Stomach smooth muscle (tissue), 2 donors: ENCODE results near the gene COL25A1.
"Not testable (repeated sequence)": the region's sequence is repeated elsewhere in the genome, so short reads cannot be mapped to it uniquely, and the experiment has no call there.

Experiments used
- H3K27ac ChIP-seq: one replicate; pipeline ENCODE4 v1.7.0; 2013; ENCODE audit warnings: mild to moderate bottlenecking, low read length, inconsistent platforms
- H3K27me3 ChIP-seq, 2 donors: one replicate each; pipeline ENCODE4 v1.7.0; 2013; ENCODE audit warnings: low read length in 2 of 2; ENCODE audit not compliant: insufficient read depth in 2 of 2, control insufficient read depth in 1 of 2
- H3K36me3 ChIP-seq, 2 donors: one replicate each; pipeline ENCODE4 v1.7.0; 2013; ENCODE audit warnings: low read length in 2 of 2; ENCODE audit not compliant: control insufficient read depth in 2 of 2, insufficient read depth in 2 of 2
- H3K4me1 ChIP-seq: one replicate; pipeline ENCODE4 v1.7.0; 2013; ENCODE audit warnings: low read length; ENCODE audit not compliant: control insufficient read depth, insufficient read depth
- H3K4me3 ChIP-seq, 2 donors: one replicate each; pipeline ENCODE4 v1.7.0; 2013; ENCODE audit warnings: low read length in 2 of 2
- H3K9ac ChIP-seq, 2 donors: one replicate each; pipeline ENCODE4 v1.7.0; 2013; ENCODE audit warnings: low read length in 2 of 2, mild to moderate bottlenecking in 1 of 2
- H3K9me3 ChIP-seq, 2 donors: one replicate each; pipeline ENCODE4 v1.7.0; 2013; ENCODE audit warnings: low read length in 2 of 2; ENCODE audit not compliant: control insufficient read depth in 2 of 2
- donor health status: healthy.
- donor health status: Pancreatic carcinoma.

The COL25A1 gene

DNA sequence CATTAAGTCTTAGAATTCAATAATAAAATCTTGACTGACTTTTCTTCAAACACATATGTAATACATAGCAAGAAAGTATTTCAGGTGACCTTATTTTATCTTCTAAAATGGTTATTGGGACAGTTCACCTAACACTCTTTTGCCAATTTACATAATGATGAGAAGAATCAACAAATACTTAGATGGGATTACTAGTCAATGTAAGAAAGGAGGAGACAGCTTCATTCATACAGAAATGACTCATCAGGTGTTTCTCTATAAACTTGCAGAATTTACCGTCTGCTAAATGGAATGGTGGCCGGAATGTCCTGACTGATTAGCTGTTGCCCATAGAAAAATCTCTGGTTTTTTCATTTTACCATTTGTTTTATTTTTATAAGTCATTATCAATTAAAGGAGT is 424.6 kb downstream of the COL25A1 start:
- Histone ChIP-seq H3K9me3 (no peaks in the 10 kb centered on the region), H3K4me1 (no peaks in the 10 kb centered on the region), H3K4me3 (no peak overlapping the region), H3K27ac (no peak overlapping the region), H3K36me3 (no peaks in the 10 kb centered on the region), H3K9ac (no peak overlapping the region), H3K27me3 (no peaks in the 10 kb centered on the region)

DNA sequence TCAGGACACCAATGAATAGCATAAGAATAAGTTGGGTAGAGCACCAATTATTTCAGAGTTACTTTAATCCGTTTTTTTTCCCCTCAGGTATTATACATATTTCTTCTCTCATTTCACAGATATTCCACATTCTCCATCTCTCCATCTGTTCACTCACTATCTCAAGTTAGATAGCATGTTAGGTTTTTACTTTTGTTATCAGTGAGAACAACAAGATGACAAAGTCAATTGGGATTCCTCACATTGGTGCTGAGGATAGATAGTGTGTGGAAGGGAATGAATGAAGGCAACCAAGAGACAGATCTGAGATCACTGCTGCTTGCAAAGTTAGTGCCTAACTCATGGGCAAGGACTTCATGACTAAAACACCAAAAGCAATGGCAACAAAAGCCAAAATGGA is 427.7 kb downstream of the COL25A1 start:
- Histone ChIP-seq H3K4me3 (no peak overlapping the region), H3K9me3 (no peaks in the 10 kb centered on the region), H3K4me1 (no peaks in the 10 kb centered on the region), H3K36me3 (no peaks in the 10 kb centered on the region), H3K27ac (no peak overlapping the region), H3K9ac (no peak overlapping the region), H3K27me3 (no peaks in the 10 kb centered on the region)

DNA sequence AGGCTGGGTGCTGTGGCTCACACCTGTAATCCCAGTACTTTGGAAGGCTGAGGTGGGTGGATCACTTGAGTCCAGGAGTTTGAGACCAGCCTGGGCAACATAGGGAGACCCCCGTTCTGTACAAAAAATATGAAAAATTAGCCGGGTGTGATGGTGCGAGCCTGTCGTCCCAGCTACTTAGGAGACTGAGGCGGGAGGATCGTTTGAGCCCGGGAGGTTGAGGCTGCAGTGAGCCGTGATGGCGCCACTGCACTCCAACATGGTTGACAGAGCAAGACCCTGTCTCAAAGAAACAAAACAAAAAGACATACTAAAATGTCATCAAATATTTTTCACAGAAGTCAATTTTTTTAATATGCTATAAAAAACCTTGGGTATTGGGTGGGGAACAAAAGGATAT is 432.5 kb downstream of the COL25A1 start:
- H3K9me3 ChIP-seq, H3K9ac ChIP-seq, H3K36me3 ChIP-seq, H3K4me1 ChIP-seq, H3K27ac ChIP-seq, H3K4me3 ChIP-seq, H3K27me3 ChIP-seq: not testable (repeated sequence)

DNA sequence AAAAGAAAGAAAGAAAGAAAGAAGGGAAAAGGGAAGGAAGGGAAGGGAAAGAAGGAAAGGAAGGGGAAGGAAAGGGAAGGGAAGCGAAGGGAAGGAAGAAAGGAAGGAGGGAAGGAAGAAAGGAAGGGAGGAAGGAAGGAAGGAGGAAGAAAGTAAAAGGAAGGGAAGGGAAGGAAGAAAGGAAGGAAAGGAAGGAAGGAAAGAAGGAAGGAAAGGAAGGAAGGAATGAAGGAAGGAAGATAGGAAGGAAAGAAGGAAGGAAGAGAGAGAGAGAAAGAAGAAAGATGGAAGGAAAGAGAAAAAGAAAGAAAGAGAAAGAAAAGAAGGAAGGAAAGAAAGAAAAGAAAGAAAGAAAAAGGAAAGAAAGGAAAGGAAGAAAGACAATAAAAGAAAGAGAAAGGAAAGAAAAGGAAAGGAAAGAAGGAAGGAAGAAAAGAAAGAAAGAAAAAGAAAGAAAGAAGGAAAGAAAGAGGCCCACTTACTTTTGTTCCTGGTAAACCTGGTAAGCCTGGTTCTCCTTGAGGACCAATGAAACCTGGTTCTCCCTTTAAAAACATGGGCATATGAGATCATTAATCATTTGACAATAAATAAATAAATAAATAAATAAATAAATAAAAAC is 433.7 kb downstream of the COL25A1 start:
- Histone ChIP-seq H3K36me3 (no peaks in the 10 kb centered on the region), H3K4me3 (no peak overlapping the region), H3K9ac (no peak overlapping the region), H3K27ac (no peak overlapping the region), H3K9me3 (no peaks in the 10 kb centered on the region), H3K4me1 (no peaks in the 10 kb centered on the region), H3K27me3 (no peaks in the 10 kb centered on the region)

DNA sequence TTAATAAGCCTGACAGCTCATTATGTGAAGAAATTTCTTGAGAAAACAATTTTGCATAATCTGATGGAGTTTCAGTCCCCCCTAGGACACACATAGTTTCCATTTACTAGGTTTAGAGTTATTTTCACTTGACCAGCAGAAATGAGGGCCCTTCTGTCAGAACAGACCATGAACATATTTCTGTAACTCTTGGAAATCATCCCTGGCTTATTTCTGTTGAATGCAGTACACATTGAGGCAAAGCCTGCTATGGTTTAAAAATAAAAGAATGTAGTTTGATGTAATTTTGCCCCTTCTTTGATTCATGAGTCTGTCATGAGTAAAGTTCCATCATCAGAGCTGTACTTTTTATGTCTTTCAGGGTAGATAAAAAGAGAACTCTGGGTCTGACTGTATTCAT is 435.0 kb downstream of the COL25A1 start:
- no peaks in the 10 kb centered on the region for H3K9me3 ChIP-seq

DNA sequence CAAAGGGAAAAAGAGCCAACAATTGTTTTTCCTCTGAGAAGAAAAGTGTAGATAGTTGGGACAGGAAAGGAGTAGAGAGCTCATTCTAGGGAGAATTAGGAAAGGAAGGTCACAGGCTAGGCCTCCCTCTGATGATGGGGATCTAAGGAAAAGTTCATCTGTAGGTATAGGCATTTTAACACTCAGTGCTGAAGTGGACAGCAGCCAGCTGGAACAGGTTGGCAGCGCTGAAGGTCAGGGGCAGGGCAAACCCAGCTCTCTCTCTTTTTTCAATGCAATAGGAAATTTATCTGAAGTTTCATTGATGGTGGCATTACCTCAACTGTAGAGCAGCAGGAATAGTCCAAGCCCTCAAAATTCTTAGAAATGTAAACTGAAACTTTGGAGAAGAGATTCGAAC is 441.1 kb downstream of the COL25A1 start:
- Histone ChIP-seq H3K27ac (no peak overlapping the region), H3K36me3 (no peaks in the 10 kb centered on the region), H3K9ac (no peak overlapping the region), H3K4me1 (no peaks in the 10 kb centered on the region), H3K4me3 (no peak overlapping the region), H3K27me3 (no peaks in the 10 kb centered on the region), H3K9me3 (no peaks in the 10 kb centered on the region)

More for the DNA sequence above, 435.0 kb downstream of the COL25A1 start:
- H3K36me3 ChIP-seq, result no peaks in the 10 kb centered on the region
- no peaks in the 10 kb centered on the region for H3K4me1 ChIP-seq
- no peaks in the 10 kb centered on the region for H3K27me3 ChIP-seq
- no peak overlapping the region for H3K9ac ChIP-seq
- H3K27ac ChIP-seq, result no peak overlapping the region
- H3K4me3 ChIP-seq, result no peak overlapping the region

DNA sequence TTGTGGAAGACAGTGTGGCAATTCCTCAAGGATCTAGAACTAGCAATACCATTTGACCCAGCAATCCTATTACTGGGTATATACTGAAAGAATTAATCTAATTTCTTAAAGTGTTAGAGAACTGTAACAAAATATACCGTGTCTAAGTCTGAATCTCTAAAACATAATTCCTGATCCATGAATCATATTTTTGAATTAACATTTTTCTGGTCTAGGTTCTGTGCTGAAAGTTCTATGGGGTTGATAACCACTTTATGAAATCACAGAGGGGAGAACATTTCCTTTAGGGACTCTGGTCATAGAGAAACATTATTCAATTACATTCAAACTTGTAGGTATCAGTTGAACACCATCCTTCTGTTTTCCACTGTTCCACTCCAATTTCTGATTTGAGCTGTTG is 447.7 kb downstream of the COL25A1 start:
- no peaks in the 10 kb centered on the region for H3K27me3 ChIP-seq
- no peak overlapping the region for H3K4me3 ChIP-seq

GRCh38 chr4:108852691-108853090 is 449.8 kb downstream of the COL25A1 start:
- H3K27ac ChIP-seq, result no peak overlapping the region
- H3K4me1 ChIP-seq, result no peaks in the 10 kb centered on the region
- H3K9ac ChIP-seq, result no peak overlapping the region
- no peak overlapping the region for H3K4me3 ChIP-seq
- H3K27me3 ChIP-seq, result no peaks in the 10 kb centered on the region
- no peaks in the 10 kb centered on the region for H3K9me3 ChIP-seq
- no peaks in the 10 kb centered on the region for H3K36me3 ChIP-seq

More for the DNA sequence above, 447.7 kb downstream of the COL25A1 start:
- H3K9me3 ChIP-seq, result no peaks in the 10 kb centered on the region
- H3K27ac ChIP-seq, result no peak overlapping the region
- H3K36me3 ChIP-seq, result no peaks in the 10 kb centered on the region
- H3K9ac ChIP-seq, result no peak overlapping the region
- H3K4me1 ChIP-seq, result no peaks in the 10 kb centered on the region

DNA sequence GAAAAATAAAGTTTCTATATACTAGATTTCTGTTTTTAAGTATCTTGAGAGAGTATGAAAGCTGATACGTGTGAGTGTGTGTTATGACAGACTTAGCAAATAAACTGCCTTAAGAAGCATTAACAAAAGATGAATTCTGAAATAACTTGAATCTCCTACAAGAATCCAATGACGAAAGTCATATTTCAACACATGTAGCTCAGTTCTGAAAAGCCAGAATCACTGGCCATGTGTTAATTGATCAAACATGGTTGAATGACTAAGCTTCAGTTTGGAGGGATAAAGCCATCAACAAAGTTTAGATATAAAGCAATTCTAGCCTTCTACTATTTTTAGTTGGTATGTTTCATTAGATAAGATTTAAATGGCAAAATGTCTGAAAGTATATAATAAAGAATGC is 451.1 kb downstream of the COL25A1 start:
- no peak overlapping the region for H3K27ac ChIP-seq
- H3K9ac ChIP-seq, result no peak overlapping the region
- H3K27me3 ChIP-seq, result no peaks in the 10 kb centered on the region
- H3K9me3 ChIP-seq, result no peaks in the 10 kb centered on the region
- H3K4me3 ChIP-seq, result no peak overlapping the region
- H3K36me3 ChIP-seq, result no peaks in the 10 kb centered on the region
- H3K4me1 ChIP-seq, result no peaks in the 10 kb centered on the region

DNA sequence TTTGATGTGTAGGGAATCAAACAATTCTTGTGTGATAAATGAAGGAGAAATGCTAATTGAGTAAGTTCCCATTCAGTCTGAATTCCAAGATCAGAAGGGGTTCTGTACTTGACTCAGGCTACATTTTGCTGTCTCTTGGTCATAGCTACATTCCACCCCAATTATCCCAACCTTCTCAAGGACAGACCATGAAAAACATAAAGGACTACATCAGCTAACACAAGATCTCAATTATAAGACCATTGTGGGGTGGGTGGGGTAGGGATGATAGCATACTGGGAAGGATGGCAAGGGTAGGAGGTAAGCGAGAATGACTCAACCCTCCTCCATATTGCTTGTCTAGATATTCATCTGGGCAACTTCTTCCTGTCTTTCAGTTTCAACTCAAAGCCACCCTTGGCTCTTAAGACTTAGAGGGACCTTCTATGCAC is 452.2 kb downstream of the COL25A1 start:
- no peak overlapping the region for H3K4me3 ChIP-seq
- no peak overlapping the region for H3K27ac ChIP-seq
- H3K9ac ChIP-seq, result no peak overlapping the region
- no peaks in the 10 kb centered on the region for H3K4me1 ChIP-seq
- no peaks in the 10 kb centered on the region for H3K36me3 ChIP-seq
- no peaks in the 10 kb centered on the region for H3K9me3 ChIP-seq
- H3K27me3 ChIP-seq, result no peaks in the 10 kb centered on the region

DNA sequence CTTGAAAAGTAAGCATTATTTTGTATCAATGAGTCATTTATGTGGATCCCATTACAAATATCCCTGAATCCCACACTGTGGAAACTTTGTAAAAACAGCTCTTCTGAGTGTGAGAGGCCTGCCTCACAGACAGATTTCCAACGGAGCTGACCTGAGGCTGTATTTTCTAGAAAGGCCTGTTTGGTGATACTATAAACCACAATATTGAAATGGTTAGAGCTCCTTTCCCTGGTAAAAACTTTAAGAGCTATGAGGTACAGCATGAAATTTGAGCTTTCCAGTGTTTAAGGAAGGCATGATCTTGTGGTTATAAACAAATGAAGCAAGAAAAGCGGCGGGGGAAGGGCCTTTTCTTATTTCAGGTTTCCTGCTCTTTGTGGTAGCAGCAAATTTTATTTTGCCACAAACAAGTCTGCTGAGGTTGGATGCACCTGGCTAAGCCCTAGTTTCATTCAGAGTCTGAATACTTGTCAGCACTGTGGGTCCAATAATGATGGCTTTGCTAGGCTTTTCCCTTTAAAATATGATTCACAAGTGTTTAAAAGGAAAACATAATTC is 452.8 kb downstream of the COL25A1 start:
- no peaks in the 10 kb centered on the region for H3K4me1 ChIP-seq
- no peak overlapping the region for H3K4me3 ChIP-seq
- no peaks in the 10 kb centered on the region for H3K36me3 ChIP-seq
- no peak overlapping the region for H3K9ac ChIP-seq
- no peaks in the 10 kb centered on the region for H3K27me3 ChIP-seq
- H3K9me3 ChIP-seq, result no peaks in the 10 kb centered on the region
- no peak overlapping the region for H3K27ac ChIP-seq
